M059J (cell line): ENCODE results near the gene CDKN1A. TPM values are rescaled to one million over a fixed set of nuclear protein-coding genes. Genes with fewer than 3 reads are reported as not detected.
A peak's percentile ranks its signal among the peaks of the same experiment; 100 is the strongest.
"Not testable (repeated sequence)": the region's sequence is repeated elsewhere in the genome, so short reads cannot be mapped to it uniquely, and the experiment has no call there.

Source experiments
- DNase-seq: peaks from one replicate; pipeline ENCODE4 v3.0.0-alpha.2; 2012; ENCODE audit warnings: low read depth
- total RNA-seq: library from RNA; depleted of rRNA; stranded (reverse); fragments of >200 nt; shearing (Covaris generic); gene quantifications from 2 replicates; pipeline ENCODE4 v1.2.3, GENCODE V29; 2014; rRNA removed

Gene CDKN1A
- 48.5 and 53.0 TPM in 2 replicates for total RNA-seq

DNA sequence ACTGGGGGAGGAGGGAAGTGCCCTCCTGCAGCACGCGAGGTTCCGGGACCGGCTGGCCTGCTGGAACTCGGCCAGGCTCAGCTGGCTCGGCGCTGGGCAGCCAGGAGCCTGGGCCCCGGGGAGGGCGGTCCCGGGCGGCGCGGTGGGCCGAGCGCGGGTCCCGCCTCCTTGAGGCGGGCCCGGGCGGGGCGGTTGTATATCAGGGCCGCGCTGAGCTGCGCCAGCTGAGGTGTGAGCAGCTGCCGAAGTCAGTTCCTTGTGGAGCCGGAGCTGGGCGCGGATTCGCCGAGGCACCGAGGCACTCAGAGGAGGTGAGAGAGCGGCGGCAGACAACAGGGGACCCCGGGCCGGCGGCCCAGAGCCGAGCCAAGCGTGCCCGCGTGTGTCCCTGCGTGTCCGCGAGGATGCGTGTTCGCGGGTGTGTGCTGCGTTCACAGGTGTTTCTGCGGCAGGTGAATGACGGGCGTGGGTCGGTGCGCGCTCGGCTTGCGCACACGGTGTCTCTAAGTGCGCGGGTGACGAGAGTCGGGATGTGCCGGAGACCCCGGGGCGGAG is at the start of gene CDKN1A:
Gene CDKN1A (plus strand): TSS at position 227 of the 555 bp plus-strand sequence. CDS start 5,388 bp downstream, outside the sequence.
- peak; percentile 96 for DNase-seq

GRCh38 chr6:36629784-36630183 is 48.7 kb upstream of the CDKN1A start:
- DNase-seq: no peak

GRCh38 chr6:36631326-36632011 is 47.0 kb upstream of the CDKN1A start:
- DNase-seq: no peak

DNA sequence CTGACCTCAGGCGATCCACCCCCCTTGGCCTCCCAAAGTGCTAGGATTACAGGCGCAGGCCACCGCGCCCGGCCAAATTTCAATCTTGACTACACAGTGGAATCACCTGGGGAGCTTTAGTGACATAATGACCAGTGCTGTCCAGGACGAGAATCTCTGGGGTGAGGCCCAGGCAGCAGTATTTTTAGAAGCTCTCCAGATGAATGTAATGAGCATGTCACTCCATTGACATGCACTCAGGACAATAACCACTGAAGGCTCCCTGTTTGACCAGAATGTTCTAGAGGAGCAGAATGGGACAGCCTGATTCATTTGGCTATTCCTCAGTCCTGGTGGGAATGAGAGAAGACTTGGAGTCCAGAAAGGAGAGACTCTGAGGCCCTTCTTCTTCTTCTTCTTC is 45.1 kb upstream of the CDKN1A start:
- no peak for DNase-seq

DNA sequence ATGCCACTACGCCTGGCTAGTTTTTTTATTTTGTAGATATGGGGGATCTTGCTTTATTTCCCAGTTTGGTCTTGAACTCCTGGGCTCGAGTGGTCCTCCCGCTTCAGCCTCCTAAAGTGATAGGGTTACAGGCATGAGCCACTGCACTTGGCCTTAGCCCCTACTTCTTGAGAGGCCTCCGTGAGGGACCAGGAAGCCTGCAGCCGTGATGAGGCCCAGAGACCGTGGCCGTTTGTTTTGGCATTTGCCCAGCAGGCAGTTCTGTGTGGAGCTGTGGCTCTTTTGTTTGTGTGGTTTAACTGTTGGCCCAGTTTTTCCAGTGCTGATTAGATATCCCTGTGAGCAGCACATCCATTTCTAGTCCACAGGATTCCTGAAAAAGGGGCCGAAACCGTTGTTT is 44.6 kb upstream of the CDKN1A start:
- DNase-seq: peak; percentile 76

DNA sequence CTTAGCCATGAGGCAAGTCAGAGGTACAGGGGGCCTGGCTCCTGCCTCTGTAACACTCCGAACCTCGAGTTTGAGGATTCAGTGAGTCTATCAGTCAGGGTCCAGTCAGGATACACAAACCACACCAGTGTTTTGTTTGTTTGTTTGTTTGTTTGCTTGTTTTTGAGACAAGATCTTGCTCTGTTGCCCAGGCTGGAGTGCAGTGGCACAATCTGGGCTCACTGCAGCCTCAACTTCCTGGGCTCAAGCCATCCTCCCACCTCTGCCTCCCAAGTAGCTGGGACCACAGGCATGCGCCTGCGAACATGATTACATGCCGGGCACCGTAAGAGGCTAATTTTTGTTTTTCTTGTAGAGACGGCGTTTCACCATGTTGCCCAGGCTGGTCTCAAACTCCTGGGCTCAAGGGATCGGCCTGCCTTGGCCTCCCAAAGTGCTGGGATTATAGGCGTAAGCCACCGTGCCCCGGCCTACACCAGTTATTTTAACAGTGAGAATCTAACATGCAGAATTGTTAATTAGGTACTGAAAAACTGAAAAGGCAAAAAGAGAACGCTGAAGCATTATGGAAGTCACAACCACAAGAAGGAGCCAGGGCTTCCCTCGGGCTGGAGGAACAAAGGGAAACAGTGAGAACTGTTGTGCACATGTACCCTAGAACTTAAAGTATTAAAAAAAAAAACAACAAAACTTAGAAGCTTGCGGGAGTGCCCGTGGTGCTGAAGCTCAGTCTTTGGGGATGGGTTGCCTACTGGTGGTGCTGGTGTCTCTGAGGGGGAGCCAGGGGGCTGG is 44.0 kb upstream of the CDKN1A start:
- no peak for DNase-seq

- DNase-seq: no peak
These were observed 42.2 kb upstream of the CDKN1A start for GRCh38 chr6:36636283-36636682.

DNA sequence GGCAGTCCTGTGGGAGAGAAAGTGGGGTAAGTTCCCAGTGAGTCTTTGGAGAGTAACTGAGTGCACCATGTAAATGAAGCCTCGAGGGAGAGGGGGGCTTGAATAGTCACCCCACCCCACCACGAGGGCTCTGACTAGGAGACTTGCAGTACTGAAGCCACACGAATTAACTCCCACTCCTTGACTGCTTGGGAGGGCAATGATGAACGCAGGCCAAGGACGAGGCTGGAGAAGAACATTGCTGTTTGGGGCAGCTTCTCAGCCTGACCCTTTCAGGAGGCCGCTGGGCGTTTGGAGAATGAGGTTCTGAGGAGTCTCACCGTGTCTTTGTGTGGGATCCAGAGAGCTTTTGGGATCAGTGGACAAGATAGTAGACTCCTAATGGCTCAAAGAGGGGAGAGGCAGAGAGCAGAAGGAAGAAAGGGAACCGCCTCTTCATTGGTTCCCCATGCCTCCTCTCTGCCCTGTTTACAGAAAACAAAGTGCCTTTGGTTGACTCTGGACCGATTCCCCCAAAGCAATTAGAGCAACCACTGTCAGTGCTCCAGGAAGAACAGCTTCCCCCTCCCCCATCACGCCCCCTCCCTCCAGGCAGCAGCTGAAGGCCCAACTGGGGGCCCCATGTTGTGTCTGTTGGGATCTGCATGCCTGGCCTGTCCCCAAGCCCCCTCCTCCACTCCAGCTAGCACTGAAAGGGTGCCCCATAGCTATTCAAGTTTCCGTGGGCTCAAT is 41.7 kb upstream of the CDKN1A start:
- no peak for DNase-seq

DNA sequence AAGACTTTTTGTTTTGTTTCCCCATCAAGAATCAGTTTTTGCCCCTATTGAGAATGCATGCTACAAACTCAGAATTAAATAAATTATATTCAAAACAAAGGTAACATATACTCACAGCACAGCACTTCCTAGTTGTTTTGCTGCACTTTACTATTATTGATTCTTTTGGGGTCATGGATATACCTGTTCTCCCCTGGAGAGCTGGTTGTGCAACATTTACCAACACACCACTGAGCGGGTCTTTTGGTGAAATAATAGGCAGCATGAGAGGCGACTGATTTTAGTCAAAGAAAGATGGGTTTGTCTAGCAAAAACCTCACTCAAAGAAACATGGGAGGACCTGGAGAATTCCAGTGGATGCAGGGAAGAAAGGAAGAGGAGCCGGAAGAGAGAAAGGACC is 39.9 kb upstream of the CDKN1A start:
- DNase-seq: no peak

- no peak for DNase-seq
These were observed 39.2 kb upstream of the CDKN1A start for GRCh38 chr6:36639171-36639808.

DNA sequence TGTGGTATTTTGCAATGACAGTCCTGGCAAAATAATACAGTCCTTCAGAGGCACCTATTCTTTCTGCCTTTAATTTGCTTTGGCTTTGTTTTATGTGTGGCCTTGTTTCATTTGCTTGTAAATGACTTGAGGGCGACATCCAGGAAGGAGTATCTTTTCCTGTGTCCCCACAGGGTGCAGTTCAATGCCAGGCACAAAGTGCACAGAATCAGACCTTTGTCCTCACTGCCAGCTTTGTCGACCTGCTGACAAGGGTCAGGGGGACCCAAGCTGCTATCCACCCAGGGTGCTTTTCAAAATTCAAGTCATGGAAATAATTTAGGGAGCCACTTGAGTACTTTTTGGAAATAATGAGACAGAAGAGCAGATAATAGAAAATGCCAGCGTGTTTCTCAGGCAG is 37.0 kb upstream of the CDKN1A start:
- no peak for DNase-seq

DNA sequence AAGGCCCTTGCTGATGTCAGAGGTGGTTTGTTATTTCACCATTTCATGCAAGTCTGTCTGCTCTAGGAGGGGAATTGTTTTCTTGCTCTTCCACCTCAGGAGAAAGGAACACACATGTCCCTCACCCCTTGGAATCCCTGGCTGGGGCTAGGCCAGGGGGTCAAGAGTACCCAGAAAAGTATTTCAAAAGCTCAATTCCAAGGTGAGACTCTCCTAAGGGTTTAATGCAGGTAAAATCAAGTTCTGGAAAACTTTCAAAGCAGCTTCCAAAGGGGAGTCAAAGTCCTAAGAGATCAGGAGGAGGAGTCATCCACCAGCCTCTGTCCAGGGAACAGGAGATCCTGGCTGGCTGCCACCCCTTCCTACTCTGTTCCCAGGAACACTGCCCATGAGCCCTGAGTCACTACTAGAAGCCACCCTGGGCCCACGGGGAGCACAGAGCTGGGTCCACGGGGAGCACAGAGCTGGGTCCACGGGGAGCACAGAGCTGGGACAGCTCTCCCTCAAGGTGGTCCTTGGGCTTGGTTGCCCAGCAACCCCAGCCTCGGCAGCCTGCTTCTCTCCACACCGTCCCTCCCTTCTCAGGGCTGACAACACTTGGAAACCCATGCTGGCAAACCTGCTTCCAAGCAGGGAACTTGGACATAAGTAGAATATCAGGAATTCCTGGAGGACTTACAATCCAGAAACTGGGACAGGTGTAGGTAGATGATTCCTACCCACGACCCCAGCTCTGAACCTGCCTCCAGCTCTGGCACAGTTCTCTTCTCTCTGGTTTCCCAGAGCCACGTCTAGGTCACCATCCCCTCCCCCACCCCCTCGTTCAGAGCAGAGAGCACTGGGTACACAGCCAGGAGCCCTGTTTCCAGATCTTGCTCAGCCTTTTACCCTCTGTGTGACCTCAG is 35.3 kb upstream of the CDKN1A start:
- DNase-seq: peak; percentile 95

DNA sequence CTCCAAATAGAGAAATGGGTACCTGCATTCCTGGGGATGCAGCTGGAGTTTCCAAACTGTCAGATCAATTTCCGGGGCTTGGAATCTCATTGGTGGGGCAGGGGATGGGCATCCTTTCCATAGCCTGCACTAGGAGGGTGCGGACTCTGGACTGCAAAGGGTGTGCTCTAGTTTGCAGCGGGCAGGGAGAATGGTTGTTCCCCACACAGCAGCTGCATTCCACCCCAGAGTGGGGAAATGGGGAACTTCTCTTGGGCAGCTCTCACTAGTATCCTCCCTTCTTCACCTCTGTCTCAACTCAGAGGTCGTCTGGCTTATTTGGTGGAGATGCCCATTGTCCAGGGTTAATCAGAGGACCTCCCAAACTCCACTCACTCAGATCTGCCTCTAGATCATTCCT is 34.5 kb upstream of the CDKN1A start:
- DNase-seq: no peak

GRCh38 chr6:36649086-36649485 is 29.4 kb upstream of the CDKN1A start:
- no peak for DNase-seq

DNA sequence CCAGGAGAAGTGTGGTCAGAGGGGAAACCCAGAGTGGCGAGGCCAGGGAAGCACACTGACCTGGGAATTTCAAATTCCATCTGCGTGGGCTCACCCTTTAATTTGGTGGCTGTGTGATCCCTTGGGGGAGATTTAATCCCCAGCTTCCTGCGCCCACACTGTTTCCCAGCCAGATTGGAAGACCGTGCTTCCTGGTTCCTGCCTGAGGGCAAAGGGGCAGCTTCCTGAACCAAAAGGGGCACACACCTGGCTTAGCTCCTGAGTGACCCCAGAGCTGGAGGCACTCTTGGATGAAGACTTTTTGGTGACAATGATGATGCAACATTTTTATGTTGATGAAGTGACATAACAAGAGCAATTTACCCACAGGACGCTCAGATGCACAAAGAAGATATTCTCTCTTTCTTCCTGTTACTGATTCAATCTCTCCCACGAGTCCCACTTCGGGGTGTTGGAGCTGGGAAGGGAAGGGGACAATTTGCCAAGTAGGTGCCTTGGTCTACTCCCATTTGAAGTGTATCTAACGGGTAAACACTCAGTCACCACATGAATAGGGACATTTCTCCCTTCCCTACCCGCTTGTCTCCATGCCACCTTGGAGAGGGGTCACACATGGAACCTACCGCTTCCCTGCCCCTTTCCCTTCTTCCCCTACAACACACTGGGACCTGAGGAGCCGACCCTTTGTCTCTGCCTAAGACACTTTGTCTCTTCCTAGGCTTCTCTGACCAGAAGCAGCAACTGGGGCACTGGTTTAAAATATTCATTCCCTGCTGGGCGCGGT is 28.6 kb upstream of the CDKN1A start:
- peak; percentile 21 for DNase-seq

- DNase-seq: no peak
These were observed 27.6 kb upstream of the CDKN1A start for GRCh38 chr6:36650848-36651478.

GRCh38 chr6:36651659-36652379 is 26.7 kb upstream of the CDKN1A start:
- no peak for DNase-seq

DNA sequence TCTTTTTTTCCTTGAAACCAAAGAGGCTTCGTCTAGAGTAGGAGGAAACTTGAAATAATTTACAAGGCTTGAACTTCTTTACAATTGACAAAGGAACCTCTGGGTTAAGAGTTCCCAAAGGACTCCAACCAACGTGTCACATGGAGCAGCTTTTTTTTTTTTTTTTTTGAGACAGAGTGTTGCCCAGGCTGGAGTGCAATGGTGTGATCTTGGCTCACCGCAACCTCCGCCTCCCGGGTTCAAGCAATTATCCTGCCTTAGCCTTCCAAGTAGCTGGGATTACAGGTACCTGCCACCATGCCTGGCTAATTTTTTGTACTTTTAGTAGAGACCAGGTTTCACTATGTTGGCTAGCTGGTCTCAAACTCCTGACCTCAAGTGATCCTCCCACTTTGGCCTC is 24.0 kb upstream of the CDKN1A start:
- DNase-seq: not testable (repeated sequence)
